ENCODE measurements around the gene TFF3.

DNA sequence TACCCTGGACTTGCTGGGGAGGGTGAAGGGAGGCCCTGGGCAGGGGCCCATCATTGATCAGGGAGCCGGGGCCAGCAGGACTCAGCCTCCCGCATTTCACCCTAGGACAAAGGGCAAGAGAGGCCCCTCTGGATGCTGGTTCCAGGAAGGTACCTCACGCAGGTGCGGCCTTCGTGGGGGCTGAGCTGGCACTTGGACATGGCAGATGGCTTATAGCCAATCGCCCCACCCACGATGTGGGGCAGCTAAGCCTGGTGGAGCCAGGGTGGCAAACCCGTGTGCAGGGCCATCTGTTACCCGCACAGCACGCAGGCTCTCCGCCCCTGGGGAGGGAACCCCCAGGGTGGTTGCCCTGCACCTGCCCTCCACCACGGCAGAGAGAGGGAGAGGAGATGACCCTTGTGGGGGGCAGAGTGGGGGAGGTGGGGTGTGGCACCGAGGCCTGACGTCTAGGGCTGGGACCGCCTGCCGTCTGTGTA lies 2.5 kb downstream of the TFF3 start:
- TF ChIP-seq, protein P1, sequence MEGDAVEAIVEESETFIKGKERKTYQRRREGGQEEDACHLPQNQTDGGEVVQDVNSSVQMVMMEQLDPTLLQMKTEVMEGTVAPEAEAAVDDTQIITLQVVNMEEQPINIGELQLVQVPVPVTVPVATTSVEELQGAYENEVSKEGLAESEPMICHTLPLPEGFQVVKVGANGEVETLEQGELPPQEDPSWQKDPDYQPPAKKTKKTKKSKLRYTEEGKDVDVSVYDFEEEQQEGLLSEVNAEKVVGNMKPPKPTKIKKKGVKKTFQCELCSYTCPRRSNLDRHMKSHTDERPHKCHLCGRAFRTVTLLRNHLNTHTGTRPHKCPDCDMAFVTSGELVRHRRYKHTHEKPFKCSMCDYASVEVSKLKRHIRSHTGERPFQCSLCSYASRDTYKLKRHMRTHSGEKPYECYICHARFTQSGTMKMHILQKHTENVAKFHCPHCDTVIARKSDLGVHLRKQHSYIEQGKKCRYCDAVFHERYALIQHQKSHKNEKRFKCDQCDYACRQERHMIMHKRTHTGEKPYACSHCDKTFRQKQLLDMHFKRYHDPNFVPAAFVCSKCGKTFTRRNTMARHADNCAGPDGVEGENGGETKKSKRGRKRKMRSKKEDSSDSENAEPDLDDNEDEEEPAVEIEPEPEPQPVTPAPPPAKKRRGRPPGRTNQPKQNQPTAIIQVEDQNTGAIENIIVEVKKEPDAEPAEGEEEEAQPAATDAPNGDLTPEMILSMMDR (conservative IDR thresholded peaks at IDR 0.05 in 1 of 2, IDR thresholded peaks at IDR 0.05 in 1 of 2; ENCODE audit: extremely low read depth in 1 of 2, insufficient read depth in 1 of 2, low read depth in 1 of 2, low read length in 2 of 2) = no peak
- TF ChIP-seq EZH2 (IDR thresholded peaks at IDR 0.05; ENCODE audit: borderline replicate concordance, low read length) = no peak

Measured in mammary epithelial cell (primary cell).